ENCODE results near the gene UBE3C. TPM values are rescaled to one million over a fixed set of nuclear protein-coding genes. Genes with fewer than 3 reads are reported as not detected.

The UBE3C gene
- total RNA-seq, 1 experiment from 2014 or later = 87.6 TPM

DNA sequence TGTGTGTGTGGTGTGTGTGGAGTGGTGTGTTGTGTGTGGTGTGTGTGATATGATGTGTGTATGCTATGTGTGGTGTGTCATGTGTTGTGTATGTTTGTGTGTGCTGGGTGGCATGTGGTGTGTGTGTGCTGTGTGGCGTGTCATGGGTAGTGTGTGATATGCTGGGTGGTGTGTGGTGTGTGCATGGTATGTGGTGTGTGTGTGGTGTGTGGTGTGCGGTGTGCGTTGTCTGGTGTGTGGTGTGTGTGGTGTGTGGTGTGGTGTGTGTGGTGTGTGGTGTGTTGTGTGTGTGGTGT, 160.5 kb downstream of the UBE3C start:
- TF ChIP-seq TCF7L2 (IDR thresholded peaks at IDR 0.05; ENCODE audit: low read depth, low read length) = no peak
- TF ChIP-seq SIN3A (IDR thresholded peaks at IDR 0.05; ENCODE audit: borderline replicate concordance, insufficient read depth, low read depth, low read length) = no peak
- TF ChIP-seq, protein P1, sequence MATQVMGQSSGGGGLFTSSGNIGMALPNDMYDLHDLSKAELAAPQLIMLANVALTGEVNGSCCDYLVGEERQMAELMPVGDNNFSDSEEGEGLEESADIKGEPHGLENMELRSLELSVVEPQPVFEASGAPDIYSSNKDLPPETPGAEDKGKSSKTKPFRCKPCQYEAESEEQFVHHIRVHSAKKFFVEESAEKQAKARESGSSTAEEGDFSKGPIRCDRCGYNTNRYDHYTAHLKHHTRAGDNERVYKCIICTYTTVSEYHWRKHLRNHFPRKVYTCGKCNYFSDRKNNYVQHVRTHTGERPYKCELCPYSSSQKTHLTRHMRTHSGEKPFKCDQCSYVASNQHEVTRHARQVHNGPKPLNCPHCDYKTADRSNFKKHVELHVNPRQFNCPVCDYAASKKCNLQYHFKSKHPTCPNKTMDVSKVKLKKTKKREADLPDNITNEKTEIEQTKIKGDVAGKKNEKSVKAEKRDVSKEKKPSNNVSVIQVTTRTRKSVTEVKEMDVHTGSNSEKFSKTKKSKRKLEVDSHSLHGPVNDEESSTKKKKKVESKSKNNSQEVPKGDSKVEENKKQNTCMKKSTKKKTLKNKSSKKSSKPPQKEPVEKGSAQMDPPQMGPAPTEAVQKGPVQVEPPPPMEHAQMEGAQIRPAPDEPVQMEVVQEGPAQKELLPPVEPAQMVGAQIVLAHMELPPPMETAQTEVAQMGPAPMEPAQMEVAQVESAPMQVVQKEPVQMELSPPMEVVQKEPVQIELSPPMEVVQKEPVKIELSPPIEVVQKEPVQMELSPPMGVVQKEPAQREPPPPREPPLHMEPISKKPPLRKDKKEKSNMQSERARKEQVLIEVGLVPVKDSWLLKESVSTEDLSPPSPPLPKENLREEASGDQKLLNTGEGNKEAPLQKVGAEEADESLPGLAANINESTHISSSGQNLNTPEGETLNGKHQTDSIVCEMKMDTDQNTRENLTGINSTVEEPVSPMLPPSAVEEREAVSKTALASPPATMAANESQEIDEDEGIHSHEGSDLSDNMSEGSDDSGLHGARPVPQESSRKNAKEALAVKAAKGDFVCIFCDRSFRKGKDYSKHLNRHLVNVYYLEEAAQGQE (IDR thresholded peaks at IDR 0.05; ENCODE audit: insufficient read depth in 1 of 2, low read depth in 2 of 2, low read length in 1 of 2) = no peak
- no peak for TF ChIP-seq CTCF (IDR thresholded peaks at IDR 0.05)
- no peak for TF ChIP-seq POLR2AphosphoS5 (IDR thresholded peaks at IDR 0.05; ENCODE audit: low read depth, low read length)
- ATAC-seq (no peak), DNase-seq (ENCODE audit: low read depth, low spot score) (no peak)
- intact Hi-C loops (cut with micrococcal nuclease; ENCODE audit: unreplicated experiment) = no loop called here
- no TSS peak for BruUV-seq (replicated peaks)
- in situ Hi-C loops (cut with HindIII; ENCODE audit: low pct_unique_long_range_greater_than_20kb, low sequenced_read_pairs) = no loop called here
- Histone ChIP-seq H3K4me1 (ENCODE audit: control insufficient read depth, insufficient read depth, low read length) (peaks cover 35% of the 10 kb centered on the region), H3K27ac (ENCODE audit: low read length) (peak overlapping the region; percentile 26), H3K27me3 (ENCODE audit: control insufficient read depth, insufficient read depth, low read length) (no peaks in the 10 kb centered on the region), H3K4me3 (ENCODE audit: low read depth in 2 of 2, low read length in 2 of 2) (no peak overlapping the region), H3K36me3 (ENCODE audit: control insufficient read depth, insufficient read depth, low read length) (no peaks in the 10 kb centered on the region), H3K9me3 (ENCODE audit: control insufficient read depth, insufficient read depth, low read depth, low read length) (no peaks in the 10 kb centered on the region)
- POLR2A ChIA-PET = interaction anchor here (0.6 kb wide), 1 partner anchor 40 kb away, joined by 3 read pairs; no protein-coding TSS in a partner anchor
- CTCF ChIA-PET = interaction anchor here (0.5 to 1.0 kb wide), 4 partner anchors 13 to 177 kb away, joined by 3 to 5 read pairs (median 3); no protein-coding TSS in a partner anchor

DNA sequence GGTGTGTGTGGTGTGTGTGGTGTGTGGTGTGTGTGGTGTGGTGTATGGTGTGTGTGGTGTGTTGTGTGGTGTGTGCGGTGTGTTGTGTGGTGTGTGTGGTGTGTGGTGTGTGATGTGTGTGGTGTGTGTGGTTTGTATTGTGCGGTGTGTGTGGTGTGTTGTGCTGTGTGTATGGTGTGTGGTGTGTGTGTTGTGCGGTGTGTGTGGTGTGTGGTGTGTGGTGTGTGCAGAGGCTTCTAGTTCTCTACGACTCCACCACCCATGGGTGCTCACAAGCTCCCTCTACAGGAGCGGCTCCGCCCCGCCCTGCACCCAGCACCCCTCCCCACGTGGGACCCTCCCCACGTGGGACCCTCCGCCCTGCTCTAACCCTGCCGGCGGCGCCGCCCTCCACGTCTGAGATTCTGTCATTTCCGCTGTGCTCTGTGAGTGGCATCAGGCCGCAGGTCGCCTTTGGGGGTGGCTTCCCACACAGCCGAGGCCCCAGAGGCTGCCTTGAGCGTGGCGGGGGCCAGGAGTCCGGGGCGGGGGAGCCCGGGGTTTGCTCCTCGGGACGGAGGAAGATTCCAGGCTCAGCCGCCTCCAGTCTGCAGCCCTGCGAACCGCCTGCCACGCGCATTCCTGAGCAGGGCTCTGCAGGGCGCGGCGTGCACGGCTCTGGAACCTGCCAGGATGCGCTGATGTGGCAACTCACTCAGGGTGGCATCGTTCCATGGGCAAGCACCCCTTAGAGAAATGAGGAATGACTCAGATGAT, 161.1 kb downstream of the UBE3C start:
- ATAC-seq = peak; percentile 78
- Histone ChIP-seq H3K36me3 (ENCODE audit: control insufficient read depth, insufficient read depth, low read length) (no peaks in the 10 kb centered on the region), H3K9me3 (ENCODE audit: control insufficient read depth, insufficient read depth, low read depth, low read length) (no peaks in the 10 kb centered on the region), H3K27ac (ENCODE audit: low read length) (peak overlapping the region; percentile 26), H3K4me3 (ENCODE audit: low read depth in 2 of 2, low read length in 2 of 2) (peak overlapping the region; percentile 6 to 24; a peak in 3 of 4 replicates), H3K4me1 (ENCODE audit: control insufficient read depth, insufficient read depth, low read length) (peaks cover 35% of the 10 kb centered on the region), H3K27me3 (ENCODE audit: control insufficient read depth, insufficient read depth, low read length) (no peaks in the 10 kb centered on the region)
- no TSS peak for BruUV-seq (replicated peaks)
- in situ Hi-C loops (cut with HindIII; ENCODE audit: low pct_unique_long_range_greater_than_20kb, low sequenced_read_pairs) = no loop called here
- intact Hi-C loops (cut with micrococcal nuclease; ENCODE audit: unreplicated experiment) = no loop called here
- ChIA-PET POLR2A (interaction anchor here (0.5 to 0.6 kb wide), 2 partner anchors 40 to 444 kb away, joined by 3 read pairs; no protein-coding TSS in a partner anchor), CTCF (interaction anchor here (0.5 to 1.0 kb wide), 5 partner anchors 14 to 177 kb away, joined by 3 to 5 read pairs (median 3); no protein-coding TSS in a partner anchor)
- no peak for DNase-seq (ENCODE audit: low read depth, low spot score)
- TF ChIP-seq, protein P1 (IDR thresholded peaks at IDR 0.05; ENCODE audit: insufficient read depth in 1 of 2, low read depth in 2 of 2, low read length in 1 of 2) = no peak
- no peak for TF ChIP-seq TCF7L2 (IDR thresholded peaks at IDR 0.05; ENCODE audit: low read depth, low read length)
- TF ChIP-seq SIN3A (IDR thresholded peaks at IDR 0.05; ENCODE audit: borderline replicate concordance, insufficient read depth, low read depth, low read length) = no peak
- TF ChIP-seq POLR2AphosphoS5 (IDR thresholded peaks at IDR 0.05; ENCODE audit: low read depth, low read length) = peak; percentile 28; the same call in 1 of the 2 replicates
- TF ChIP-seq CTCF (IDR thresholded peaks at IDR 0.05) = peak; percentile 82; the same call in 1 of the 2 replicates

Measured in Panc1 (cell line).